Large intestine (tissue), 3 donors: ENCODE results near the gene CAMK1. TPM values are rescaled to one million over a fixed set of nuclear protein-coding genes. Genes with fewer than 3 reads are reported as not detected.

Source experiments
- DNase-seq, 2 donors: peaks; one replicate each; pipeline versions ENCODE4 v3.0.0 to v3.0.0-alpha.2; 2013
- H3K27ac ChIP-seq: one replicate; pipeline ENCODE4 v1.5.1; 2013; ENCODE audit warnings: low read length
- H3K27me3 ChIP-seq: 2 replicates; pipeline ENCODE4 v1.6.1; 2013; ENCODE audit warnings: low read length; ENCODE audit not compliant: control insufficient read depth, insufficient read depth
- H3K36me3 ChIP-seq: 2 replicates; pipeline ENCODE4 v1.6.1; 2013; ENCODE audit warnings: low read length; ENCODE audit not compliant: control insufficient read depth, insufficient read depth
- H3K4me1 ChIP-seq: one replicate; pipeline ENCODE4 v1.6.1; 2013; ENCODE audit warnings: low read length; ENCODE audit not compliant: control insufficient read depth, insufficient read depth
- H3K4me3 ChIP-seq: one replicate; pipeline ENCODE4 v1.5.1; 2013; ENCODE audit warnings: low read length
- H3K9me3 ChIP-seq: one replicate; pipeline ENCODE4 v1.6.1; 2013; ENCODE audit warnings: mild to moderate bottlenecking, low read depth, low read length, moderate library complexity; ENCODE audit not compliant: control insufficient read depth
- WGBS: methylation state at CpG from one replicate; pipeline ENCODE4 v1.1.5; 2013; ENCODE audit warnings: low lambda C conversion rate; ENCODE audit not compliant: insufficient coverage; 5-methylcytosine and 5-hydroxymethylcytosine counted together
- polyA plus RNA-seq: library from polyadenylated mRNA; unstranded; fragments of 120-200 nt; gene quantifications from one replicate; pipeline ENCODE4 v1.2.1, GENCODE V29; 2013

CAMK1 gene
- polyA plus RNA-seq, 1 donor: 36.9 TPM

DNA sequence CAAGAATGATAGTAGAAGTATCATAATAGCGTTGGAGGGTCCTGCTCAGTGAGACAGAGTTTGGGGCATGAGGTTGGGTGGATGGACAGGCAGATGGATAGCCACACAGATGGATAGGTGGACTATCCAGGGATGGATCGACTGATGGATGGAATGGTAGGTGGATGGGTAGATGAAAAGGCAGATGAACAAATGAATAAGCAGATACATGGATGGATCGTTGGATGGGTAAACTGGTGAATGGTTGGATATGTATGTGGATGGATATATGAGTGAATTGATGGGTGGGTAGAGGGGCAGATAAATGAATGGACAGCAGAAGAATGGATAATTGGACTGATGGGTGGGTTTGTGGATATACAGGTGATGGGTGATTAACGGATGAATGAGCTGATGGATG lies 56.6 kb downstream of the CAMK1 start:
- Histone ChIP-seq H3K36me3 (no peaks in the 10 kb centered on the region), H3K27me3 (peaks cover 2% of the 10 kb centered on the region), H3K27ac (no peak overlapping the region), H3K4me1 (peaks cover 9% of the 10 kb centered on the region), H3K9me3 (no peaks in the 10 kb centered on the region), H3K4me3 (no peak overlapping the region)
- WGBS: 91% methylated on average over 3 of the region's 4 CpGs
- no peak for DNase-seq

DNA sequence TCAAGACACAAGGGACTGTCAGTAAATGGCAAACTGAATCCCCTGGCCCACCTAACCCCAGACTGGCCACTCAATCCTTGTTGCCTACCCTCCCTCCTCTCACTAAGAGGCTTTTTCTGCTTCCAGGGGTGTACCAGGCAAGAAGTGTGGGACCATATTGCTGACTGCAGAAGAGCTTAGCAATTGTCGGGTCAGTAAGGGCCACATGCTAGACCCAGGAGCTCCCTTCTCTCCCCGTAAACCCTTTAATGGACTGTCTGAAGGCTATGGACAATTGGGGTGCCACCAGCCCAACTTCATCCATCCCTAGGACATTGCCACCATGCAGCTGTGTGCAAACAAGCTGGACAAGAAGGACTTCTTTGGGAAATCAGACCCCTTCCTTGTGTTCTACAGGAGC lies 57.3 kb downstream of the CAMK1 start:
- WGBS: no CpG with 5 or more reads among the region's 2 CpGs
- Histone ChIP-seq H3K4me1 (peaks cover 9% of the 10 kb centered on the region), H3K4me3 (no peak overlapping the region), H3K27ac (no peak overlapping the region), H3K9me3 (no peaks in the 10 kb centered on the region), H3K36me3 (no peaks in the 10 kb centered on the region), H3K27me3 (peaks cover 4% of the 10 kb centered on the region)
- no peak for DNase-seq

GRCh38 chr3:9710174-9710739 lies 59.5 kb downstream of the CAMK1 start:
- H3K36me3 ChIP-seq: no peaks in the 10 kb centered on the region
- H3K4me3 ChIP-seq: no peak overlapping the region
- H3K4me1 ChIP-seq: peaks cover 3% of the 10 kb centered on the region
- H3K27ac ChIP-seq: no peak overlapping the region
- no peak for DNase-seq
- WGBS: 100% methylated on average over 1 of the region's 3 CpGs
- no peaks in the 10 kb centered on the region for H3K9me3 ChIP-seq
- H3K27me3 ChIP-seq: peaks cover 9% of the 10 kb centered on the region

Other genes with a start within 250 kb of the CAMK1 start
- gene LHFPL4, start 216.1 kb downstream of the CAMK1 start, polyA plus RNA-seq: 1.1 TPM
- 28.5 TPM for gene MTMR14, start 120.4 kb downstream of the CAMK1 start, polyA plus RNA-seq
- gene CPNE9, start 66.1 kb downstream of the CAMK1 start, polyA plus RNA-seq: 0.73 TPM
- 17.6 TPM for gene BRPF1, start 38.2 kb downstream of the CAMK1 start, polyA plus RNA-seq
- gene OGG1, start 20.0 kb downstream of the CAMK1 start, polyA plus RNA-seq: 114 TPM
- gene TADA3, start 22.5 kb upstream of the CAMK1 start, polyA plus RNA-seq: 50.0 TPM
- gene ARPC4, start 23.1 kb upstream of the CAMK1 start, polyA plus RNA-seq: 166 TPM
- 97.4 TPM for gene TTLL3, start 40.3 kb upstream of the CAMK1 start, polyA plus RNA-seq
- gene RPUSD3, start 74.1 kb upstream of the CAMK1 start, polyA plus RNA-seq: 31.8 TPM
- gene CIDEC, start 110.3 kb upstream of the CAMK1 start, polyA plus RNA-seq: 35.6 TPM
- gene JAGN1, start 120.7 kb upstream of the CAMK1 start, polyA plus RNA-seq: 49.5 TPM
- gene IL17RE, start 132.9 kb upstream of the CAMK1 start, polyA plus RNA-seq: 60.9 TPM
- gene IL17RC, start 147.2 kb upstream of the CAMK1 start, polyA plus RNA-seq: 36.3 TPM
- 64.8 TPM for gene CRELD1, start 163.9 kb upstream of the CAMK1 start, polyA plus RNA-seq
- 1.8 TPM for gene PRRT3, start 182.5 kb upstream of the CAMK1 start, polyA plus RNA-seq
- 65.2 TPM for gene EMC3, start 216.9 kb upstream of the CAMK1 start, polyA plus RNA-seq